ELF-1 (cell line): ENCODE results near the gene PPP1R3A.

Source experiments
- DNase-seq: peaks from one replicate; pipeline ENCODE4 v3.0.0-alpha.2; 2016; ENCODE audit warnings: low read depth, low spot score

PPP1R3A gene

GRCh38 chr7:113883096-113883495 lies 35.7 kb downstream of the PPP1R3A start:
- no peak for DNase-seq

- no peak for DNase-seq
Observed at GRCh38 chr7:113880559-113880958, 38.2 kb downstream of the PPP1R3A start.

- DNase-seq, result no peak
Observed at GRCh38 chr7:113878394-113878992, 40.3 kb downstream of the PPP1R3A start.

GRCh38 chr7:113875224-113875623 lies 43.6 kb downstream of the PPP1R3A start:
- no peak for DNase-seq

GRCh38 chr7:113873554-113874151 lies 45.2 kb downstream of the PPP1R3A start:
- DNase-seq, result no peak

GRCh38 chr7:113872981-113873380 lies 45.8 kb downstream of the PPP1R3A start:
- DNase-seq, result no peak

- DNase-seq, result no peak
Observed at GRCh38 chr7:113867325-113867724, 51.5 kb downstream of the PPP1R3A start.

GRCh38 chr7:113856010-113856409 lies 62.8 kb downstream of the PPP1R3A start:
- no peak for DNase-seq

- DNase-seq, result no peak
Observed at GRCh38 chr7:113840954-113841353, 77.9 kb downstream of the PPP1R3A start.

- no peak for DNase-seq
Observed at GRCh38 chr7:113835367-113835766, 83.4 kb downstream of the PPP1R3A start.

GRCh38 chr7:113832196-113832745 lies 86.5 kb downstream of the PPP1R3A start:
- DNase-seq, result no peak

GRCh38 chr7:113831556-113831955 lies 87.3 kb downstream of the PPP1R3A start:
- no peak for DNase-seq

GRCh38 chr7:113828581-113828980 lies 90.2 kb downstream of the PPP1R3A start:
- DNase-seq, result no peak
